Measurements from ENCODE around the gene PWWP2A.

PWWP2A gene

DNA sequence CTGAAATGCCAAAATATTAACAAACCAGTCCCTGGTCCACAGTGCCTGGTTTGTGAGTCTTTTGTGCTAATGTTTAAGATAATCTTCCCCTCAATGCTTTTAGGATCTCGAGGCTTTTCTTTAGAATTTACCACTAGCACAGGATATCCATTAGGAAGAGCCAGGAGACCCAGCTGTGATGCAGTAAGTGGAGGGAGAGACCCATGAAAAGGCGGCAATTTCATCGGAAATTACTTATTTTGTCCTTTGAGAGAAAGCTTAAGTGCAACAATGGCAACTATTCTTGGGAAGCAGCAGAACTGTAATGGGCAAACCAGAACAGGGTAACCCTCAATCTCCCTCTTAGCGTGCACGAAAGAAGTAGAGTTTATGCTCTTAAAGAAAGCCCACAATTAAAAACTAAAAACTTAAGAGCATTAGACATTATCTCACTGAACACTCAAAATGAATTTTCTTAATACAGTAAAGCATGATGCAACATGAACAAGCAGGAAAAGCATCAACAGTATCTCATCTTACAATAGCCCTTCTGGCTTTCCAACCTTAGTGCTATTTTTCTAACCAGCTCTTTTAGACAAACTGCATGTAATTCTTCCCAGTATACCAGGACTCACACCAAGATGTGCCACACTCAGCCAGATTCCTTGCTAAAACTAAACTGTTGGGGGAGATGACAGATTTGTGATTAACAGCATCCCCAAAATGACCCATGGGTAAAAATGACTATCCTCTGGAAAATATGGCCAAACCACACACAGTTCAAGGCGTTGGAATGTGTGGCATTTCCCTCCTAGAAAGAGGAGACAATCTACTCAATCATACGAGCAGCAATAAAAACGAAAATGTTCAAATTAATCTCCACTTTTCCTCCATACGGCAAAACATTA lies 36.4 kb downstream of the PWWP2A start:
- Histone ChIP-seq H3K9me2 (ENCODE audit: low read depth, low read length) (no peaks in the 10 kb centered on the region), H3K27ac (ENCODE audit: low read depth, low read length, poor library complexity, severe bottlenecking) (no peak overlapping the region), H3K4me1 (ENCODE audit: insufficient read depth, low read length, severe bottlenecking) (peaks cover 6% of the 10 kb centered on the region), H3K4me3 (ENCODE audit: low read depth, low read length, poor library complexity, severe bottlenecking) (no peak overlapping the region), H3K4me2 (ENCODE audit: low read length) (no peak overlapping the region), H3K36me3 (ENCODE audit: insufficient read depth, low read length) (no peaks in the 10 kb centered on the region), H3K79me2 (ENCODE audit: insufficient read depth, low read length) (no peaks in the 10 kb centered on the region), H4K20me1 (ENCODE audit: insufficient read depth, low read length) (no peaks in the 10 kb centered on the region), H2AFZ (ENCODE audit: low read length) (no peak overlapping the region), H3K9ac (ENCODE audit: low read length) (no peak overlapping the region), H3F3A (ENCODE audit: insufficient read depth, low read length) (no peaks in the 10 kb centered on the region), H3K27me3 (ENCODE audit: insufficient read depth, low read length) (no peaks in the 10 kb centered on the region), H3K9me3 (ENCODE audit: low read length) (no peaks in the 10 kb centered on the region)
- TF ChIP-seq CTCF (IDR thresholded peaks at IDR 0.05; ENCODE audit: low read length) (no peak), EZH2 (IDR thresholded peaks at IDR 0.05; ENCODE audit: borderline replicate concordance, low read length) (no peak)

GRCh38 chr5:160081495-160081894 lies 37.8 kb downstream of the PWWP2A start:
- H3K4me2 ChIP-seq (ENCODE audit: low read length), result no peak overlapping the region

GRCh38 chr5:160079753-160080152 lies 39.5 kb downstream of the PWWP2A start:
- no peaks in the 10 kb centered on the region for H3K27me3 ChIP-seq (ENCODE audit: insufficient read depth, low read length)
- no peak overlapping the region for H3K4me2 ChIP-seq (ENCODE audit: low read length)
- H3K4me3 ChIP-seq (ENCODE audit: low read depth, low read length, poor library complexity, severe bottlenecking), result no peak overlapping the region
- no peaks in the 10 kb centered on the region for H3K9me3 ChIP-seq (ENCODE audit: low read length)
- no peak overlapping the region for H2AFZ ChIP-seq (ENCODE audit: low read length)
- TF ChIP-seq CTCF (IDR thresholded peaks at IDR 0.05; ENCODE audit: low read length) (no peak), EZH2 (IDR thresholded peaks at IDR 0.05; ENCODE audit: borderline replicate concordance, low read length) (no peak)
- no peaks in the 10 kb centered on the region for H3K9me2 ChIP-seq (ENCODE audit: low read depth, low read length)
- no peak overlapping the region for H3K27ac ChIP-seq (ENCODE audit: low read depth, low read length, poor library complexity, severe bottlenecking)
- no peak overlapping the region for H3K9ac ChIP-seq (ENCODE audit: low read length)
- no peaks in the 10 kb centered on the region for H3K36me3 ChIP-seq (ENCODE audit: insufficient read depth, low read length)
- peaks cover 6% of the 10 kb centered on the region for H3K4me1 ChIP-seq (ENCODE audit: insufficient read depth, low read length, severe bottlenecking)
- no peaks in the 10 kb centered on the region for H3F3A ChIP-seq (ENCODE audit: insufficient read depth, low read length)
- no peaks in the 10 kb centered on the region for H3K79me2 ChIP-seq (ENCODE audit: insufficient read depth, low read length)
- no peaks in the 10 kb centered on the region for H4K20me1 ChIP-seq (ENCODE audit: insufficient read depth, low read length)

More at GRCh38 chr5:160081495-160081894, 37.8 kb downstream of the PWWP2A start:
- no peaks in the 10 kb centered on the region for H3K27me3 ChIP-seq (ENCODE audit: insufficient read depth, low read length)
- H3K4me3 ChIP-seq (ENCODE audit: low read depth, low read length, poor library complexity, severe bottlenecking), result no peak overlapping the region
- no peaks in the 10 kb centered on the region for H3K36me3 ChIP-seq (ENCODE audit: insufficient read depth, low read length)
- H3F3A ChIP-seq (ENCODE audit: insufficient read depth, low read length), result no peaks in the 10 kb centered on the region
- no peaks in the 10 kb centered on the region for H3K9me2 ChIP-seq (ENCODE audit: low read depth, low read length)
- no peak overlapping the region for H3K27ac ChIP-seq (ENCODE audit: low read depth, low read length, poor library complexity, severe bottlenecking)
- no peak overlapping the region for H3K9ac ChIP-seq (ENCODE audit: low read length)
- no peaks in the 10 kb centered on the region for H3K79me2 ChIP-seq (ENCODE audit: insufficient read depth, low read length)
- peaks cover 6% of the 10 kb centered on the region for H3K4me1 ChIP-seq (ENCODE audit: insufficient read depth, low read length, severe bottlenecking)
- no peak overlapping the region for H2AFZ ChIP-seq (ENCODE audit: low read length)
- TF ChIP-seq CTCF (IDR thresholded peaks at IDR 0.05; ENCODE audit: low read length) (no peak), EZH2 (IDR thresholded peaks at IDR 0.05; ENCODE audit: borderline replicate concordance, low read length) (no peak)
- no peaks in the 10 kb centered on the region for H3K9me3 ChIP-seq (ENCODE audit: low read length)
- no peaks in the 10 kb centered on the region for H4K20me1 ChIP-seq (ENCODE audit: insufficient read depth, low read length)
